ENCODE results near the gene FEZF1. TPM values are rescaled to one million over a fixed set of nuclear protein-coding genes. Genes with fewer than 3 reads are reported as not detected.
A peak's percentile ranks its signal among the peaks of the same experiment; 100 is the strongest.

The FEZF1 gene
- total RNA-seq, 1 donor from 2014 or later = not detected

DNA sequence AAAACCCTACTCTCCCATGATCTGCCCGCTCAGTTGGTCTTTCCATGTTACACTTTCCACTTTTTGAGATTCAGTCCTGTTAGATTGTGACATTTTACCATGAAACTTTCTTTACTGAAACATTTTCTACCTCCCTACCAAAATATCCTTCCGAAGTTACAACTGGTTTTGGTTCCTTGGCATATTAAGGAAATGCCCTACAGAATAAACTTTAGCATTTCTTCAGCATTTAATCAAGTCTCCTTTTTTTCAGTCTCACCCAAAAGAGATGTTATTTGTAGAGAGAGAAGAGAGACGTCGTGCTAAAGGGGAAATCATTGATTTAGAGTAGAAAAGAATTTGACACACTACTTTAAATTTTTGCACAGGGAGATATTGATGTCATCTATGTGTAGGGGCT is 9.7 kb upstream of the FEZF1 start:
- no peak overlapping the region for H3K4me3 ChIP-seq (ENCODE audit: low read depth, low read length)
- TF ChIP-seq, protein P1, sequence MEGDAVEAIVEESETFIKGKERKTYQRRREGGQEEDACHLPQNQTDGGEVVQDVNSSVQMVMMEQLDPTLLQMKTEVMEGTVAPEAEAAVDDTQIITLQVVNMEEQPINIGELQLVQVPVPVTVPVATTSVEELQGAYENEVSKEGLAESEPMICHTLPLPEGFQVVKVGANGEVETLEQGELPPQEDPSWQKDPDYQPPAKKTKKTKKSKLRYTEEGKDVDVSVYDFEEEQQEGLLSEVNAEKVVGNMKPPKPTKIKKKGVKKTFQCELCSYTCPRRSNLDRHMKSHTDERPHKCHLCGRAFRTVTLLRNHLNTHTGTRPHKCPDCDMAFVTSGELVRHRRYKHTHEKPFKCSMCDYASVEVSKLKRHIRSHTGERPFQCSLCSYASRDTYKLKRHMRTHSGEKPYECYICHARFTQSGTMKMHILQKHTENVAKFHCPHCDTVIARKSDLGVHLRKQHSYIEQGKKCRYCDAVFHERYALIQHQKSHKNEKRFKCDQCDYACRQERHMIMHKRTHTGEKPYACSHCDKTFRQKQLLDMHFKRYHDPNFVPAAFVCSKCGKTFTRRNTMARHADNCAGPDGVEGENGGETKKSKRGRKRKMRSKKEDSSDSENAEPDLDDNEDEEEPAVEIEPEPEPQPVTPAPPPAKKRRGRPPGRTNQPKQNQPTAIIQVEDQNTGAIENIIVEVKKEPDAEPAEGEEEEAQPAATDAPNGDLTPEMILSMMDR (conservative IDR thresholded peaks at IDR 0.05; ENCODE audit: low read depth, low read length) = no peak
- DNase-seq (ENCODE audit: low read depth) = no peak

DNA sequence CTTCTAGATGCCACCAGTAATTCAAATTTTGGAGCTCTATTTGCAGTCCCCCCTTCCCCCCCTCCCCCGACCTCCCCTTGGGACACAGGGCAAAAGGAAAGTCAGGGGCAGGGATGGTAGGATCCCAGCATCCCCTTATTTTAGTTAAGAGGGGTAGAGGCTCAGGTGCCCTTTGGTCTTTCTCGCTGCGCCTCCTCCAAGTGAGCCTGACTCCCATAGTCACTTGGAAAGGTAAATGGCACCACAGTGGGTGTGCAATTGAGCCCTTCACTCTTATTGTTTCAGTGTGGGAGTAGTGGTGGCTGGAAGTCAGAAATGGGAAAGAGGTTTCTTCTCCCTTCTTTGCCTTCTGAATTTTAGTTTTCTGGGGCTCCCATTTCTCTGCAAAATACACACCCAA is 8.2 kb upstream of the FEZF1 start:
- TF ChIP-seq, protein P1 (conservative IDR thresholded peaks at IDR 0.05; ENCODE audit: low read depth, low read length) = no peak
- no peak for DNase-seq (ENCODE audit: low read depth)
- H3K4me3 ChIP-seq (ENCODE audit: low read depth, low read length) = no peak overlapping the region

DNA sequence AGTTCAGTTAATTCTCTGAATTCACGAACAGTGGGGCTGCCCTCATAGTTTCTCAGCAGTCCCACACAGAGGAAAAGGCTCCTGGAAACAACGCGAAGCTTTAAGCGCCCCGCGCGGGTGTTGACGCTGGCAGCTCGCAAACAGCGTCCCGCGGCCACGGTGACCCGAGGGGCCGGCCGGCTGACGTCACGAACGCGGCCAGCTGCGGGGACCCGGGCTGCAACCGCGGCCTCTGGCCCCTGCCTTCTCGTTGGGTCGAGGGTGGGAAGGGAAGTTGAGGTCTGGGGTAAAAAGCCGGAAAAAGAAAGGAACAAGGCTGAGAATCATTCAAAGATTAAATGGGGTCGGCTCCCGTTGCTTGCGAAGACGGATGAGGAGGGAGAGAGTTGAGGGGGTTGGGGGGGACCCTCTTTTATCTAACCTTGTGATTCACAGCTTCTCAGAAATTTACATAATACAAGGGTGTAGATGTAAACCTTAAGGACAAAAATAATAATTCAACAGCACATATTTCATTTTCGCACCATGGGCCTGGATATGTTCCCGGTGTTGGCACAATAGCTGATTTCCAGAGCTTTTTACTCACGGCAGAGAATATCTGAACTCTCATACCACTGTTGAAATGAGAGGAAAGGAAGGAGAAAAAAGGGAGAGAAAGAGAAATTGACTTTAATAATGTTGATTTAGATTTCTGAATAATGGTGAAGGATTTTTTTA is 7.3 kb upstream of the FEZF1 start:
- DNase-seq (ENCODE audit: low read depth) = no peak
- H3K4me3 ChIP-seq (ENCODE audit: low read depth, low read length) = no peak overlapping the region
- TF ChIP-seq, protein P1 (conservative IDR thresholded peaks at IDR 0.05; ENCODE audit: low read depth, low read length) = no peak

DNA sequence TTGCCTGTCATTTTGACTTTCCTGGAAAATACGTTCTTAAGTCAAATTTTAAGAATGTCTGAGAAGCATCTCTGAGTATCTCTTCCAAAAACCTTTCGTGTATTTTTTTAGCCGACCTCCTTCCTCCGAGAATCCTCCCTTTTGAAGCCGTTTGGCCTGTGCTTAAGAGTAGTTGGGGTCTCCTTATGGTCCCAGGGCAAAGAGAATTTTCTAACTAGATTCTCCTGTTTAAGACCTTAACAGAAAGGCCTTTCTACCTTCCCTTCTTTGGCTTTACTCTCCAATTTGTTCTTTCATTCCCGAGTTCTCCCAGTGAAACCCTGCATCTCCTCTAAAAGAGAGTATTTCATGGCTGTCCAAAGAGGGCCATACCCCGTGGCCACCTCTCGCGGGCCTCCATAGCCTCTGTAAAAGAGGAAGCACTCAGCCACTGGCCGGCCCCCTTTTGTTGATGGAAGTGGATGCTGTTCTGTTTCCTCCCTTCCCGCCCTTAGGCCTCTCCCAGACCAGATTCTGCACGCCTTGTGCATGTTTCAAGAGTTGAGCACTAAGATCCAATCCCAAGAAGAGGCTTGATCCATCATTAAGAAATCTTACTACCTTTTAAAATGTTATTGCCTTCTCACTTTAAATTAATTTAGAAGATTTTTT is 6.6 kb upstream of the FEZF1 start:
- H3K4me3 ChIP-seq (ENCODE audit: low read depth, low read length) = no peak overlapping the region
- DNase-seq (ENCODE audit: low read depth) = no peak
- TF ChIP-seq, protein P1 (conservative IDR thresholded peaks at IDR 0.05; ENCODE audit: low read depth, low read length) = no peak

DNA sequence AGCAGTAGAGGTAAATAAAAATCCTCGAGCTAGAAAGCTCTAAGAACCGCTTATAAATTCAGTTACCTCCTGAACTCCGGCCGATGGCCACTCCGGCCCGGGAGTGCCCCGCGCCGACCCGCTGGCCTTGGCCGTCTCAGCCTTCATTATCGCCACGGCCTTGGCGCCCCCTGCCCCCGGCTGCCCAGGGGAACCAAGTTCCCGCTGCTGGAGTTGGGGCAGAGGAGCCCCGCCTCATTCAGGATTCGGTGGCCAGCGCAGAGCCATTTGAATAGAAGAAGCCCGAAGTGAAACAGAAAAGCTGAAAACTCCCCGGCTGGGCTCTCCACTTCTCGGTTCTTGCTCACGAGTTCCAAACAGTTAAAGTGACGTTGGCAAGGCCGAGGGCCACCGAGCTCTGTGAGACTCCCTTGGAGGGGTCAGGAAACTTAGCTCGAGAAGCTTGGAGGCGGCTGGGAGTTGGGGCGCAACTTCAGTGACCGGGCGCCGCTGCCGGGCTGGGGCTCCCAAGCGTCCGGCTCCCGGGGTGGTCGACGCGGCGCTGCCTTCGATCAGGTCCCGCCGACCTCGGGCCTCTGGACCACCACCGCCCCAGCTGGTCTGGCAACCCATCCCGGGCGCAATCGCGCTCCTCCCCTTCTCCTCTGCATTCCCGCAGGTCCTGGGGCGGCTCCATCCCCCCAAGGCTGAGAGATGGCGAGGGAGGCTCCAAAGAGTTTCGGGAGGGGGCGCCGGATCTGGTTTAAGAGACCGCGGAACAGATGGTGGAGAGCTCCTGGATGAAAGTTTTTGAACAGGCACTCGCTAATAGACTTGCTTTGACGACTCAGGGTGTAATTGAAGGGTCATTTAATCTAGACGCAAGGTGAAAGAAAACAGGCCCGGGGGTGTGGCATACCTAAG is 5.8 kb upstream of the FEZF1 start:
- H3K4me3 ChIP-seq (ENCODE audit: low read depth, low read length) = peak overlapping the region; percentile 43
- TF ChIP-seq, protein P1 (conservative IDR thresholded peaks at IDR 0.05; ENCODE audit: low read depth, low read length) = no peak
- DNase-seq (ENCODE audit: low read depth) = no peak

DNA sequence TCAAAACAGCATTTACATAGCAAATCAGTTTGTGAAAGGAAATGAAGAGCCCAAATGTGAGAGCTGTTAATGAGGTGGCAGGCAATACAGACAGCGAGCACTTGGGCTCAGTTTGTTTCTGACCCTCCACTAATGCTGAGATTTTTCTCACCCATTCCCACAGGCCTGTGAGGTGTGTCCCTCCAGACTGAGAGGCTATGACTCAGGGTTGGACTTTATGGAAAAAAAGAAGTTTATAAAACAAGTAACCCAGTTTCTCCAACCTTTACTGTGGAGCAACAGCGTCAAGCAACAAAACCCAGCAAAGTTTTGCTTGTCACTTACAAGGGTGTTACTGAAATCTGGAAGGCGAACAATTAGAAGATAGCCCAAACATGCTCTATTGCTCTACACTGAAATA is 4.9 kb upstream of the FEZF1 start:
- no peak for DNase-seq (ENCODE audit: low read depth)
- H3K4me3 ChIP-seq (ENCODE audit: low read depth, low read length) = no peak overlapping the region
- TF ChIP-seq, protein P1 (conservative IDR thresholded peaks at IDR 0.05; ENCODE audit: low read depth, low read length) = no peak
